ENCODE data around the gene HOXA7.

DNA sequence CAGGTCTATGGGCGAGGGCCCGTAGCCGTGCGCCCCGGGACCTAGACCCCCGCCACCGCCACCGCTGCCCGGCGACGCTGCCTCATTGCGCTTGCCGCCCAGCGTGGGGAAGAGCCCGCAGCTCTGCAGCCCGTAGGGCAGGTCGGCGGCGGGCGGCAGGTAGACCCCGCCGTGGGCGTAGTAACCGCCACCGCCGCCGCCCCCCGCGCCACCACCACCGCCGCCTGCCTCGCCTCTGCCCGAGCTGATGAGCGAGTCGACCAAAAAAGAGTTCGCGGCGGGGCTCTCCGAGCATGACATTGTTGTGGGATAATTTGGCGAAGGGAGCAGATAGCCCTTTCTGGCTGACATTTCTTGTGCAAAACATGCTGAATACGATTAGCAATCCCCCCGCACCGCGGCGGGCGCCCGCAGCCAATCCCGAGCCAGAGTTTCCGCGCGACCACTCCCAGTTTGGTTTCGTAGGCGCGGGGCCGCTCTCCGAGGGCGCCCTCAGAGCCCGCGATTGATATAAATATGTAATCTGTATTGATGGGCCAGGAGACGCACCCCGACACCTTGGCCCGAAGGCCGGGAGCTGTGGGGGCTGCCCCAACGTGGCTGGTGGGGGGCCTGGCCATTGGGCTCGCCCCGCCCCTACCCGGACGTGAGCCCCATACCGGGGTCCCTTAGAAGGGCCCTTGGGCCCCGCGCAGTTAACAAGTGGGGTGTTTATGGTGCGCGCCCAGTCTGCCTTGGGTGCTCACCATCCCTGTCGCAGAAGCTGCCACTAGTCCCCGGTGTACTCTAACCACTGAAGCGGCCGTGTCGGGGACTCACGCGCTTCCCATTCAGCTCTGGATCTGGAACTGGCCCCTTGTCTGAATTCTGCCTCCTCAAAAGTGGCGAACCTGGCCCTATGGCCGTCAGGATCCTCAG lies 17.7 kb upstream of the HOXA7 start, which contains the start of gene HOXA10:
- TF ChIP-seq EZH2 (IDR thresholded peaks at IDR 0.05) (no peak), POLR2AphosphoS5 (IDR thresholded peaks at IDR 0.05; ENCODE audit: borderline replicate concordance, low read depth, low read length) (no peak), FOXP2 (optimal IDR thresholded peaks at IDR 0.05; ENCODE audit: control extremely low read depth, extremely low read length, insufficient read depth) (no peak)

Data from SK-N-MC (cell line).